Measurements from ENCODE around the gene TAF11.

DNA sequence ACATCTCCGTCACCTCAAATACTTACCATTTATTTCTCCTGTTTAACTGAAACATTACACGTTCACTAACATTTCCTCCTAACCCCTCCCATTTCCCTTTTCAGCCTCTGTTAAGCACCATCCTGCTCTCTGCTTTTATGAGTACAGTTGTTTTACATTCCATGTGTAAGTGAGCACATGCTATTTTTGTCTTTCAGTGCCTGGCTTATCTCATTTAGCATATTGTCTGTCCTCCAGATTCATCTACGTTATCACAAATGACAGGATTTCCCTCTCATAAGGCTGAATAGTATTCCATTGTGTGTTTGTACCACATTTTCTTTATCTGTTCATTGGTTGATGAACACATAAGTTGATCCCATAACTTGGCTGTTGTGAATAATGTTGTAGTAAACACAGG is 22.7 kb downstream of the TAF11 start:
- no peak for TF ChIP-seq POLR2A (IDR thresholded peaks at IDR 0.05)
- TF ChIP-seq, protein P1, sequence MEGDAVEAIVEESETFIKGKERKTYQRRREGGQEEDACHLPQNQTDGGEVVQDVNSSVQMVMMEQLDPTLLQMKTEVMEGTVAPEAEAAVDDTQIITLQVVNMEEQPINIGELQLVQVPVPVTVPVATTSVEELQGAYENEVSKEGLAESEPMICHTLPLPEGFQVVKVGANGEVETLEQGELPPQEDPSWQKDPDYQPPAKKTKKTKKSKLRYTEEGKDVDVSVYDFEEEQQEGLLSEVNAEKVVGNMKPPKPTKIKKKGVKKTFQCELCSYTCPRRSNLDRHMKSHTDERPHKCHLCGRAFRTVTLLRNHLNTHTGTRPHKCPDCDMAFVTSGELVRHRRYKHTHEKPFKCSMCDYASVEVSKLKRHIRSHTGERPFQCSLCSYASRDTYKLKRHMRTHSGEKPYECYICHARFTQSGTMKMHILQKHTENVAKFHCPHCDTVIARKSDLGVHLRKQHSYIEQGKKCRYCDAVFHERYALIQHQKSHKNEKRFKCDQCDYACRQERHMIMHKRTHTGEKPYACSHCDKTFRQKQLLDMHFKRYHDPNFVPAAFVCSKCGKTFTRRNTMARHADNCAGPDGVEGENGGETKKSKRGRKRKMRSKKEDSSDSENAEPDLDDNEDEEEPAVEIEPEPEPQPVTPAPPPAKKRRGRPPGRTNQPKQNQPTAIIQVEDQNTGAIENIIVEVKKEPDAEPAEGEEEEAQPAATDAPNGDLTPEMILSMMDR (IDR thresholded peaks at IDR 0.05): no peak

All from tibial nerve (tissue), 3 donors.